ENCODE data around the gene ZBTB45.

ZBTB45 gene

GRCh38 chr19:58538257-58539168, 18.9 kb upstream of the ZBTB45 start:
- no peak for DNase-seq (ENCODE audit: low spot score)

- DNase-seq (ENCODE audit: low spot score) = no peak
Measured at GRCh38 chr19:58536852-58537798, 17.5 kb upstream of the ZBTB45 start.

GRCh38 chr19:58535857-58536256, 16.2 kb upstream of the ZBTB45 start:
- no peak for DNase-seq (ENCODE audit: low spot score)

GRCh38 chr19:58531034-58531840, 11.6 kb upstream of the ZBTB45 start:
- DNase-seq (ENCODE audit: low spot score) = no peak

DNA sequence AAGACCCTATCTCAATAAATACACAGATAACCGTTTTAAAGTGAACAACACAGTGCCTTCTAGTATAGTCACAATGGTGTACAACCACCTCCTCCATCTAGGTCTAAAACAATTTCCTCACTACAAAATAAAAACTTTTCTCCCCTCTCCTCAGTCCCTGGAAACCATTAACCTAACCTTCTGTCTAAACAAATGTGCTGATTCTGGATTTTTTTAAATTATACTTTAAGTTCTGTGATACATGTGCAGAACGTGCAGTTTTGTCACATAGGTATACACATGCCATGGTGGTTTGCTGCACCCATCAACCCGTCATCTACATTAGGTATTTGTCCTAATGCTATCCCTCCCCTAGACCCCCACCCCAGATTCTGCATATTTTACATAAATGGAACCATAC, 9.8 kb upstream of the ZBTB45 start:
- DNase-seq (ENCODE audit: low spot score) = no peak

GRCh38 chr19:58522709-58523108, 3.1 kb upstream of the ZBTB45 start:
- DNase-seq (ENCODE audit: low spot score) = no peak

GRCh38 chr19:58521651-58522050, 2.0 kb upstream of the ZBTB45 start:
- no peak for DNase-seq (ENCODE audit: low spot score)

- DNase-seq (ENCODE audit: low spot score) = no peak
Measured at GRCh38 chr19:58520257-58520599, 618 bp upstream of the ZBTB45 start.

DNA sequence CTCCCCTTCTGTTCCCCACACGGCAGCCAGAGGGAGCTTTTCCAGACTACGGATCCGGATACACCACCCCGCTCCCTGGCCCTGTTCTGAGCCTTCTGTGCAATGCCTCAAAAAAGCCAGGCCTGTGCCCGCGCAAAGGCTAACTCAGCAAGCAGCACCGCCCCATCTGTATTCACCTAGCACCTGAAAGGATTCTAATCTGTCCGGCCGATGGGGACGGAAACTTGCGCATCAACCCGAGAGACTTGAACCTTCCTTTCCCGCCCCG, 589 bp downstream of the ZBTB45 start:
- DNase-seq (ENCODE audit: low spot score) = peak; percentile 51

GRCh38 chr19:58518256-58519086, 1.1 kb downstream of the ZBTB45 start:
- DNase-seq (ENCODE audit: low spot score) = no peak

DNA sequence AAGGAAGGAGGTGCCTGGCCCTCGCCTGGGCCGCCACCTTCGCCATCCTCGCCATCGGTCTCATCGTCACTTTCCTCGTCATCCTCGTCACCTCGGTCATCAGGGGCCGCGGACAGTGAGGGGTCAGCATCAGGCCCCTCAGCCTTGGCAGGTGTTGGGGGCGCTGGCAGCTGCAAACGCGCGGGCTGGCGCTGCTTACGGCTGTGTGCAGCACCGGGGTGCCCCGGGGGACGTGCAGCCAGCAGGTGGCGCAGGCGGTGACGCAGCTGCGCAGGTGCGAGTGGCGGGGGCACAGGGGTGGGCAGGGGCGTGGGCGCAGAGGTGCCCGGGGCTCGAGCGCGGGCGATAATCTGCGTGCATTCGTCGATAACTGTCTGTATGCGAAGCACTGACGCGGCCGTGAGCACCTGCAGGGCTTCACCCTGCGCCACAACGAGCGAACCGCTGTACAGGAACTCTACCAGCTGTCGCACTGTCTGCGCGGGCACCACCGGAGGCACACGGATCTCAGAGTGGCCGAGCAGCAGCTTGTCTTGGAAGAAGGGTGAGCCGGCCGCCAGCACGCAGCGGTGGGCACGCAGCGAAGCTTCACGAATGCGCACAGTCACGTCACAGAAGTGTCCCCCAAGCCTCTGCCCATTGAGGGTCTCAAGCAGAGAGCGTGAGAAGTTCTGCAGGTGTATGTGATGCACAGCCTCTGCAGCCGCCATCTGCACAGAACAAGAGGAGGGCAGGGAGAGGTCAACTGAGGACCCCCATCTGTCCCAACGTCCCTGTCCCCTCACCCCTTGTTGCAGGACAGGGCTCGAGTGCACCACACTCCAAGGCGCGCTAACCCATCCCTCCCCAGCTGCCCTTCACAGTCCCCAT, 2.4 kb downstream of the ZBTB45 start:
- DNase-seq (ENCODE audit: low spot score) = no peak

DNA sequence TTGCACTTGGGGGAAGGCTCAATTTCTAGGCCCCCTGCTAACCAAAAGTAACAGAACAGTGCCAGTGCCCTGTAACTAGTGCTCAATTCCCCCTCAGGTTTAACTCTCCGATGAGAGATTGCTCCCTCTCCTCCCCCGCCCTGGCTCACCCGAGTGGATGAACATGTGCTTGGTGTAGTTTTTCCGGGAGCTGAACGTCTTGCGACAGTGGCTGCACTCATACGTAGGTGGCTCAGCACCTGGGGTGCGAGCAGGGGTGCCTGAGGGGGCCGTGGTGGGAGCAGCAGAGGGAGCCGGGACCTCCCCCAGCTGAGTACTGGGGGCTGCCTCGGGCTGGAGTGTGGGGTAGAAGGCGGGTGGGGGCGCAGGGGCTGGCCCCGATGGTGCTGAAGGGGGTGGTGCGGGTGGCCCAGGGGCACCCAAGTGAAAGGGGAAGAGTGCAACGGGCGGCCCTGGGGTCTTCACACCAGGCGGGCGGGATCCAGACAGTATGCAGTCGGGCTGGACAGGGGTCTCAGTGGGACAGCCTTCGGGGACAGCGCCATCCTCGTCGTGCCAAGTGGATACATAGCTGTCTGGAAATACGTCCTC, 3.3 kb downstream of the ZBTB45 start:
- no peak for DNase-seq (ENCODE audit: low spot score)

GRCh38 chr19:58515259-58515658, 4.4 kb downstream of the ZBTB45 start:
- DNase-seq (ENCODE audit: low spot score) = no peak

- DNase-seq (ENCODE audit: low spot score) = no peak
Measured at GRCh38 chr19:58514564-58515022, 5.0 kb downstream of the ZBTB45 start.

GRCh38 chr19:58513694-58514563, 5.7 kb downstream of the ZBTB45 start:
- peak; percentile 93 for DNase-seq (ENCODE audit: low spot score)

GRCh38 chr19:58513213-58513693, 6.4 kb downstream of the ZBTB45 start:
- DNase-seq (ENCODE audit: low spot score) = no peak

GRCh38 chr19:58511353-58512208, 8.0 kb downstream of the ZBTB45 start, which contains the start of gene SLC27A5:
Gene SLC27A5 (minus strand): TSS chr19:58511992. CDS start chr19:58511955, 37 bp downstream.
- no peak for DNase-seq (ENCODE audit: low spot score)
